HEK293T (cell line): ENCODE measurements around the gene SLC25A48.

Experiments used
- ARNT ChIP-seq: fragments of 450-650 bp; IDR thresholded peaks from 2 replicates; pipeline ENCODE4 v1.6.1; 2017; ENCODE audit warnings: mild to moderate bottlenecking
- ELF4 ChIP-seq: fragments of 450-650 bp; IDR thresholded peaks from 2 replicates; pipeline ENCODE4 v1.6.1; 2017; ENCODE audit warnings: antibody characterized with exemption

DNA sequence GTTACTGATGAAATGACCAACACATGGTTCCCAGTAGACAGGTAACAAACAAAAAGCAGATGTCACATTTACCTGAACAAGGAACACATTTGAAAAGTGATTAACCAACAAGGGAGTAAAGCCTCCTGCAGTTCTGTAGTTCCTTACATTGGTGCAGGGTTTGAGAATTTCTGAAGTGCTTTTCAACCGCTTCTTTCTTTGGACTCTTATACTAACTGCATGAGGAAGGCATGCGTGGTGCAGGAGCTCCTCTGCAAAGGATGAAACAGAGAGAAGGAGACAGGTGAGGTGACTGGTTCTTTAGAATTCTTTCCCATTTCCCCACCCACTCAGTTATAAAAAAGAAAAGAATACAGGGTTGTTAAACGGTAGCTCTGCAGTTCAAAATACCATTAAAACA is 65.8 kb downstream of the SLC25A48 start:
- no peak for TF ChIP-seq ELF4
- TF ChIP-seq ARNT = no peak
